ENCODE data around the gene MOSMO. TPM values are rescaled to one million over a fixed set of nuclear protein-coding genes. Genes with fewer than 3 reads are reported as not detected.

The MOSMO gene
- total and polyA plus RNA-seq, 2 of the 13 experiments (the other 11 are each of a cell fraction or from before 2014, with no cell fraction given), result 26.7 to 32.6 TPM

DNA sequence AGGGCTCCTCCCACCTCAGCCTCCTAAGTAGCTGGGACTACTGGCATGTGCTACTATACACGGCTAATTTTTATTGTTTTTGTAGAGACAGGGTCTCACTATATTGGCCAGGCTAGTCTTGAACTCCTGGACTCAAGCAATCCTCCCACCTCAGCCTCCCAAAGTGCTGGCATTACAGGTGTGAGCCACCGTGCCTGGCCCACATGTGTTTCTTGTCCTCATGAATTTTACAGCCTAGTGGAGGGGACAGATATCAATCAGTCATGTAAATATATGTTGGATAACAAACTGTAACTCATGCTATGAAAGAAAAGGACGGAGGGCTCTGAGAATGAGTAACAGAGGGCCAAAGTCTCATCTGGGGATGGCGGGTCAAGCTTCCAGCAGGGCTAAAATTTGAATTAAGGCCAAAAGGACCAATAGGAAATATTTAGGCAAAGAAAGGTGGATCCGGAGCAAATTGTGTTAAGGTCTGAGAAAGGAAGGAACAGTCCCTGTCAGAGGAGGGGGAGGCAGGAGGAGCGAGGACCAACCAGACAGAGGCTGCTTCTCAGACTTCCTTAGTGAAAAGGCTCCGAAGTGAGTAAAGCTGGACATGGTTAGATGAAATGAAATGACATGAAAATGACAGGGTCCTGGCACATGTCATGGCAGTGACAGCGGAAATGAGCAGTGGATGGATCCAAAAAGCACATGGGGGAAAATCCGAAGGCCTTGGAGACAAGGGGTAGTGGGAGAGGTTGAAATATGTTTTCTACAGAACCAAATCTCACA, 10.8 kb upstream of the MOSMO start (continued):
- TF ChIP-seq EP300 (IDR thresholded peaks at IDR 0.05; ENCODE audit: low read depth in 2 of 2, low read length in 2 of 2), result peak in 1 of 2 experiments; percentile 16; a peak in 1 of 4 replicates
- no peak; the same call in 1 of the 2 replicates for TF ChIP-seq EP300 (CRISPR knock-in tag; IDR thresholded peaks at IDR 0.05; ENCODE audit: borderline replicate concordance)
- no peak for TF ChIP-seq ONECUT2 (CRISPR knock-in tag; IDR thresholded peaks at IDR 0.05)
- TF ChIP-seq, protein P1, sequence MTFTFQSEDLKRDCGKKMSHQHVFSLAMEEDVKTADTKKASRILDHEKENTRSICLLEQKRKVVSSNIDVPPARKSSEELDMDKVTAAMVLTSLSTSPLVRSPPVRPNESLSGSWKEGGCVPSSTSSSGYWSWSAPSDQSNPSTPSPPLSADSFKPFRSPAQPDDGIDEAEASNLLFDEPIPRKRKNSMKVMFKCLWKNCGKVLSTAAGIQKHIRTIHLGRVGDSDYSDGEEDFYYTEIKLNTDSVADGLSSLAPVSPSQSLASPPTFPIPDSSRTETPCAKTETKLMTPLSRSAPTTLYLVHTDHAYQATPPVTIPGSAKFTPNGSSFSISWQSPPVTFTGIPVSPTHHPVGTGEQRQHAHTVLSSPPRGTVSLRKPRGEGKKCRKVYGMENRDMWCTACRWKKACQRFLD (CRISPR knock-in tag; IDR thresholded peaks at IDR 0.05; ENCODE audit: borderline replicate concordance), result 0 out of 2 replicates have a peak, but pooled peaks have one; percentile 9
- no peak for TF ChIP-seq ZKSCAN1 (IDR thresholded peaks at IDR 0.05; ENCODE audit: low read length)
- TF ChIP-seq ZBTB20 (CRISPR knock-in tag; IDR thresholded peaks at IDR 0.05; ENCODE audit: borderline replicate concordance, low read depth), result 0 out of 2 replicates have a peak, but pooled peaks have one; percentile 30
- TF ChIP-seq ZFP82 (CRISPR knock-in tag; IDR thresholded peaks at IDR 0.05; ENCODE audit: borderline replicate concordance), result no peak
- TF ChIP-seq MTA1 (CRISPR knock-in tag; IDR thresholded peaks at IDR 0.05; ENCODE audit: borderline replicate concordance), result no peak
- TF ChIP-seq SP1 (IDR thresholded peaks at IDR 0.05), result no peak
- TF ChIP-seq SP1 (CRISPR knock-in tag; IDR thresholded peaks at IDR 0.05), result peak; percentile 23; the same call in 1 of the 2 replicates
- peak; percentile 70; the same call in 1 of the 2 replicates for TF ChIP-seq ZNF614 (CRISPR knock-in tag; IDR thresholded peaks at IDR 0.05; ENCODE audit: borderline replicate concordance)
- TF ChIP-seq, protein P2, sequence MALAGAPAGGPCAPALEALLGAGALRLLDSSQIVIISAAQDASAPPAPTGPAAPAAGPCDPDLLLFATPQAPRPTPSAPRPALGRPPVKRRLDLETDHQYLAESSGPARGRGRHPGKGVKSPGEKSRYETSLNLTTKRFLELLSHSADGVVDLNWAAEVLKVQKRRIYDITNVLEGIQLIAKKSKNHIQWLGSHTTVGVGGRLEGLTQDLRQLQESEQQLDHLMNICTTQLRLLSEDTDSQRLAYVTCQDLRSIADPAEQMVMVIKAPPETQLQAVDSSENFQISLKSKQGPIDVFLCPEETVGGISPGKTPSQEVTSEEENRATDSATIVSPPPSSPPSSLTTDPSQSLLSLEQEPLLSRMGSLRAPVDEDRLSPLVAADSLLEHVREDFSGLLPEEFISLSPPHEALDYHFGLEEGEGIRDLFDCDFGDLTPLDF (CRISPR knock-in tag; IDR thresholded peaks at IDR 0.05), result no peak
- TF ChIP-seq, protein P3, sequence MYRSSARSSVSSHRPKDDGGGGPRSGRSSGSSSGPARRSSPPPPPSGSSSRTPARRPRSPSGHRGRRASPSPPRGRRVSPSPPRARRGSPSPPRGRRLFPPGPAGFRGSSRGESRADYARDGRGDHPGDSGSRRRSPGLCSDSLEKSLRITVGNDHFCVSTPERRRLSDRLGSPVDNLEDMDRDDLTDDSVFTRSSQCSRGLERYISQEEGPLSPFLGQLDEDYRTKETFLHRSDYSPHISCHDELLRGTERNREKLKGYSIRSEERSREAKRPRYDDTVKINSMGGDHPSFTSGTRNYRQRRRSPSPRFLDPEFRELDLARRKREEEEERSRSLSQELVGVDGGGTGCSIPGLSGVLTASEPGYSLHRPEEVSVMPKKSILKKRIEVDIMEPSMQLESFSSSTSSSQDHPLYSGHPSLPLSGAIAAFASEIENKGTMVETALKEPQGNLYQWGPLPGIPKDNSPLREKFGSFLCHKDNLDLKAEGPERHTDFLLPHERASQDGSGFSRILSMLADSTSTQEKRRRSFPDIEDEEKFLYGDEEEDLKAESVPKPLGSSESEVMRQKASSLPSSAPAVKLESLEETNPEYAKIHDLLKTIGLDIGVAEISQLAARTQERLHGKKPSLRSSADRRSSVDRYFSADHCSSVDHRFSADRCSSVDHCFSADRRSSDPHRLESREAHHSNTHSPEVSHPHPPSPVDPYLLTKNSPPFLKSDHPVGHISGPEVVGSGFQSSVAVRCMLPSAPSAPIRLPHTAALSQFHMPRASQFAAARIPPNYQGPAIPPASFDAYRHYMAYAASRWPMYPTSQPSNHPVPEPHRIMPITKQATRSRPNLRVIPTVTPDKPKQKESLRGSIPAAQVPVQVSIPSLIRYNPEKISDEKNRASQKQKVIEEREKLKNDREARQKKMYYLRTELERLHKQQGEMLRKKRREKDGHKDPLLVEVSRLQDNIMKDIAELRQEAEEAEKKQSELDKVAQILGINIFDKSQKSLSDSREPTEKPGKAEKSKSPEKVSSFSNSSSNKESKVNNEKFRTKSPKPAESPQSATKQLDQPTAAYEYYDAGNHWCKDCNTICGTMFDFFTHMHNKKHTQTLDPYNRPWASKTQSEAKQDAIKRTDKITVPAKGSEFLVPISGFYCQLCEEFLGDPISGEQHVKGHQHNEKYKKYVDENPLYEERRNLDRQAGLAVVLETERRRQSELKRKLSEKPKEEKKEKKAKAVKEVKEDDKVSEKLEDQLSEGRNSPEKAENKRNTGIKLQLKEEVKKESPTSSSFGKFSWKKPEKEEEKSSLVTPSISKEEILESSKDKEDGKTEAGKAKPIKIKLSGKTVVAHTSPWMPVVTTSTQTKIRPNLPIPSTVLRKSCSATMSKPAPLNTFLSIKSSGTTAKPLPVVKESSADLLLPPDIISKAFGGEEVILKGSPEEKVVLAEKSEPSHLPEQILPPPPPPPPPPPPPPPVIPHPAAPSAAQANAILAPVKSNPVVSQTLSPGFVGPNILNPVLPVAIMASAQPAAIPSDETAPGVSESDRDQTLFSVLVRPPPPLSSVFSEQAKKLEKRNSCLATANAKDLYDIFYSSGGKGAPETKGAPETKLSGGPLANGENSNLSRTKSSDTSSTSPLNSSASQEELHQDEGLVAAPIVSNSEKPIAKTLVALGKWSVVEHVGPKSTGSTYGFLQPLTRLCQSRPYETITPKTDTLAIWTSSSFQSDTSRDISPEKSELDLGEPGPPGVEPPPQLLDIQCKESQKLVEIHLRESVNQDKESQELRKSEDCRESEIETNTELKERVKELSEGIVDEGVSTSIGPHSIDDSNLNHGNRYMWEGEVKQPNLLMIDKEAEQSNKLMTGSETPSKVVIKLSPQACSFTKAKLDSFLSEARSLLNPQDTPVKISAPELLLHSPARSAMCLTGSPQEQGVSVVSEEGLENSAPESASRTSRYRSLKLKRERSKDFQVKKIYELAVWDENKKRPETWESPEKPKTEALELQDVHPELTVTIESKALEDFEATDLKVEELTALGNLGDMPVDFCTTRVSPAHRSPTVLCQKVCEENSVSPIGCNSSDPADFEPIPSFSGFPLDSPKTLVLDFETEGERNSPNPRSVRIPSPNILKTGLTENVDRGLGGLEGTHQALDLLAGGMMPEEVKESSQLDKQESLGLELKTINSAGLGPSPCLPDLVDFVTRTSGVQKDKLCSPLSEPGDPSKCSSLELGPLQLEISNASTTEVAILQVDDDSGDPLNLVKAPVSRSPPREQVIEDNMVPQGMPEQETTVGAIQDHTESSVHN (CRISPR knock-in tag; IDR thresholded peaks at IDR 0.05), result 0 out of 2 replicates have a peak, but pooled peaks have one; percentile 30
- TF ChIP-seq, protein P4, sequence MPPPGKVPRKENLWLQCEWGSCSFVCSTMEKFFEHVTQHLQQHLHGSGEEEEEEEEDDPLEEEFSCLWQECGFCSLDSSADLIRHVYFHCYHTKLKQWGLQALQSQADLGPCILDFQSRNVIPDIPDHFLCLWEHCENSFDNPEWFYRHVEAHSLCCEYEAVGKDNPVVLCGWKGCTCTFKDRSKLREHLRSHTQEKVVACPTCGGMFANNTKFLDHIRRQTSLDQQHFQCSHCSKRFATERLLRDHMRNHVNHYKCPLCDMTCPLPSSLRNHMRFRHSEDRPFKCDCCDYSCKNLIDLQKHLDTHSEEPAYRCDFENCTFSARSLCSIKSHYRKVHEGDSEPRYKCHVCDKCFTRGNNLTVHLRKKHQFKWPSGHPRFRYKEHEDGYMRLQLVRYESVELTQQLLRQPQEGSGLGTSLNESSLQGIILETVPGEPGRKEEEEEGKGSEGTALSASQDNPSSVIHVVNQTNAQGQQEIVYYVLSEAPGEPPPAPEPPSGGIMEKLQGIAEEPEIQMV (CRISPR knock-in tag; IDR thresholded peaks at IDR 0.05; ENCODE audit: low read depth), result no peak
- no peak for TF ChIP-seq RNF2 (conservative IDR thresholded peaks at IDR 0.05; ENCODE audit: low read depth)
- TF ChIP-seq CHD4 (IDR thresholded peaks at IDR 0.05; ENCODE audit: borderline replicate concordance, low read length), result peak; percentile 57; the same call in 1 of the 2 replicates

Data from HepG2 (cell line).